CD4-positive, alpha-beta T cell treated with Interferon alpha-2 for 1 hour (primary cell): ENCODE data around the gene ADNP2.
"Not testable (repeated sequence)": the region's sequence is repeated elsewhere in the genome, so short reads cannot be mapped to it uniquely, and the experiment has no call there.

Experiments
- DNase-seq, 2 donors: peaks; one replicate each; pipeline ENCODE4 v3.0.0-alpha.2; 2020 to 2022

The ADNP2 gene

DNA sequence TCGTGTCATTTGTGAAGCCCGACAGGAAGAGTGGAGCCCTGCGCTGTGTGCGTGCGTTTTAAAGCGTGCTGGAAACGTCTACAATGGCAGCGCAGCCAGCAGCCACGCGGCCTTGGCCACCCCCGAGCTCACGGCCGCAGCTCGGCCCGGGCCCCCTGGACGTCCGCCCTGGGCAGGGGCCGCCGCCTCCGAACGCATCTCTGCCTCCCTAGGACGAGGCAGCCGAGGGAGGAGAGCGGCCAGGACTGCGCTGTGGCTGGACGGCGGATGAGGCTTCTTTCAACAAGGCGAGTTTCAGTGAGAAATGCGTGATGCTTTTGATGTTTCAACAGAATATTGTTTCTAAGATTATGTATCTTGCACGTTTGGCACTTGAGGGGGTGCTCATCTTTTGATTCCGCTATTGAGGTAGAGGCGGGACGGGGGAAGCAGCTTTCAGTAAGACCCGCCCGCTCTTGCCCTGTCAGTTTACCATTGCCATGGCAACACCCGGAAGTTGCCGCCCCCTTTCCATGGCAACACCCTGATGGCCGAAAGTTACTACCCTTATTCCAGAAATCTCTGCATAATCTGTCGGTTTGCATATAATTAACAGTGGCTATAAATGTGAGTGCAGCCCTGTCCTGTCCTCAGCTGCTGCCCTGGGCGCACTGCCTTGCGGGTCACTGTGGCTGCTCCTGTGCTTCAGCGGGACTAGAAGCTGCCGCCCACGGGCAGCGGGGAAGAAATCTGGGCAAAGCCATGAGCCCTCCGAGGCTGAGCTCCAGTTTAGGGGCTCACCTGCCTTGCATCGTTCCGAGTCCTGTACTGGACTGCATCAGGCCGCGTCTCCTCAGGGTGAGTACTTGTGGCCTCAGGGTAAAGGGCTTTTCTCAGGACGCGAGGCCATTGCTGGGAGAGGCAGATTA, 38.6 kb downstream of the ADNP2 start:
- DNase-seq: peak; percentile 79 to 83

DNA sequence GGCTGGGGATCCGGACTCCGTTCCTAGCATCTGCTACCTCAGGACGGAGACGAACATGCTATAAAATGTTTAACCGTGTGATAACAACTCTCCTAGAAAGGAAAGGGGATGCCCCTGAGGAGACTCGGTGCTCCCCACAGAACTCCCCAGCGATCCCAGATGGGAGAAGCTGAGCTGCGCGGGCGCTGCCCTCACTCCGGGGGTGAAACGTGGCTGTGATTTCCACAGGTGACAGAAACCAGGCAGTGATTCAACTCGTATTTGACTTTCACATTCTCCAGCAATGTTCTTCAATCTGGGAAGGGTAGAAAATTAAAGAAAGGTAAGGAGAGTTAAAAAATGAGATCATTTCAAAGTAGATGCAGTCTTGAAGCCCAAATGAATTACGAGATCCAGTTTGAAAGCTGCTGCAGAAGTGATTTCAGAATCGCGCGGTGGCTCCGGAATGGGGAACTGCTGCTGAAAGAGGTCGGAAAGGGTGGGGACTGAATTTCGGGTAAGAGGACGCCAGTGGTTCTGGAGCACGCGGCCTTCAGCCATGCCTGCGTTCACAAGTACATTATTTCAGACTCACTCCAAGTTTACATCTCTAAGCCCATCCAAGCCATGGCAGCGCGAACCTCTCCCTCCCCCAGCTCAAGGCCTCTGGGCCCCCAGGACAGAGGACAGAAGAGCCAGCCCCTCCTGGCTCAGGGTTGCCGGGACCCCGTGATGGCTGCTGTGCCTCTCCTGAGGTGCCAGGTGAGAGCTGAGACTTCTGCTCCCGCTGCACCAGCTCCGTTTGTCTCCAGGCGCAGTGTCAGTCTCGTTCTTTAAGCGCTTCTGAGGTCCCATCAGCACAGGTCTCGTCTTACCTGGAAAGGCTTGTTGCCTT, 39.5 kb downstream of the ADNP2 start:
- DNase-seq: peak in 1 of 2 donors; percentile 16

DNA sequence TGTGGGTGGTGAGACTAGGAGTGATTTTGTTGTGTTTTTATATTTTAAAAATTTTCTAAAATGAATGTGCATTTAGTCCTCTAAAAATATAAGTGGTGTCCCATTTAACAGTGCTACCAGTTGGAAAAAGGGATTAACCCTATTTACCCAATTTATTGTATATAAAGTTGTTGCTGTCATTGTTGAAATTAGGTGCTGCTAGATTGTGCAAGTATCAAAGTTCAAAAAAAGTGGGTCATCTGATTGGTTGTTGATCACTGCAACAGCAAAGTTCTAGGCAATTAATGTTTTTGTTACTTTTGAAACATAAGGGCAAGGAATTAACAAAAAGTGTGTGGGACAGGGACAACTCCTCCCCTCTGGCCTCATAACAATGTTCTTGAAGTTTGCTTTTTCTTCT, 40.6 kb downstream of the ADNP2 start:
- no peak for DNase-seq

DNA sequence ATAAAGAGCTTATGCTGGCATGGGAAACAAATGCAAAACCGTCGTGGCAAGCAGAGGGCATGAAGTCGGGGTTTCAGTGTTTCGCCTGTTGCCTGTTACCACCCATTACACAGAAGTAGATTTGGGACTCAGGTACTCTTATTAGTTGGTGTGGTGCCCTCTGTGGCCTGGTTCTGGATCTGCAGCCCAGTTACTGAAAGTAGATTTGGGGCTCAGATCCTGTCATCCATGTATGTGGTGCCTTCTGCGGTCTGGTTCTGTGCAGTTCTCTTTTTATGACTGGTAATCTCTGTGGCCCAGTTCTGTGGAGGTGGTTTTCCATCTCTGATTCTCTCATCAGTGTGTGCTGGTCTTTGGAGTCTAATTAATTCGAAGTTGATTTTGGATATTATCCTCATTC, 45.2 kb downstream of the ADNP2 start:
- peak in 1 of 2 donors; percentile 47 for DNase-seq

DNA sequence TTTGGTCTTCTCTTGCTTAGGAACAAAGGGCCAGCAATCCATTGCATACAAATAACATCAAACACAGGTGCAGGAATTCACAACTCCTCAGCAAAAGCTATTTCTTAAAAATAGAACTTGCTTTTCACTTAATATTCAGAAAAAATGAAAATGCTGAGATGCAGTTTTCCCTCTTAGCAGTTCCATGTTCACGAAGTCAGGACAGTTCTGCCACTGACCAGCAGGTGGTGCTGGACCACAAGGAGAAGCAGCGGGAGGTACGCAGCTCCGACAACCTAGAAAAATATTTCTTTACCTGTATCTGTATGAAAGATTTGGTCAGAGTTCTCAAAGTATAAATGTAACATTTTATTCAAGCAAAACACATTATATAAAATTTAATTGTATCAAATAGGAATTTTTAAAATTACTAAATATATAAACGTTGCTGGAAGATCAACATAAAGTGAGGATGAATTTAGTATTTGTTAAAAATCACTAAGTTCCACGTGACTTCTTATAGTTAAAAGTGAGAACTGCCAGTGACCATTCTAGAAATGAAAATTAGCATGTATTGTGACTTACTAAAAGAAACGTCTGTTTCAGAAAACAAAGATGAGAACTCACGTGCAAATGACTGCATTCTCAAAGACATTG, 48.8 kb downstream of the ADNP2 start:
- DNase-seq: peak; percentile 61 to 76

DNA sequence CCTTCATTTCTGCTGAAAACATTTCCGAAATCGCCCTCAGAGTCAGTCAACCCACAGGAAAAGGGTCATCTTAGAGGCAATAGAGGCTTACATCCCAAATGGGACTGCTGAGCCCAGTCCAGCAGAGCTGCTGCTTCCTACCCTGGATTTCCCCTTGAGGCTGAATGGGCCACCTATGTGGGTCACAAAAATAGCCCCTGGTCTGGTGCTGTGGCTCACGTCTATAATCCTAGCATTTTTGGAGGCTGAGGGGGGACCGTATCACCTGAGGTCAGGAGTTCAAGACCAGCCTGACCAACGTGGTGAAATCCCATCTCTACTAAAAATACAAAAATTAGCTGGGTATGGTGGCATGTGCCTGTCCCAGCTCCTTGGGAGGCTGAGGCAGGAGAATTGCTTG, 49.3 kb downstream of the ADNP2 start:
- no peak for DNase-seq

DNA sequence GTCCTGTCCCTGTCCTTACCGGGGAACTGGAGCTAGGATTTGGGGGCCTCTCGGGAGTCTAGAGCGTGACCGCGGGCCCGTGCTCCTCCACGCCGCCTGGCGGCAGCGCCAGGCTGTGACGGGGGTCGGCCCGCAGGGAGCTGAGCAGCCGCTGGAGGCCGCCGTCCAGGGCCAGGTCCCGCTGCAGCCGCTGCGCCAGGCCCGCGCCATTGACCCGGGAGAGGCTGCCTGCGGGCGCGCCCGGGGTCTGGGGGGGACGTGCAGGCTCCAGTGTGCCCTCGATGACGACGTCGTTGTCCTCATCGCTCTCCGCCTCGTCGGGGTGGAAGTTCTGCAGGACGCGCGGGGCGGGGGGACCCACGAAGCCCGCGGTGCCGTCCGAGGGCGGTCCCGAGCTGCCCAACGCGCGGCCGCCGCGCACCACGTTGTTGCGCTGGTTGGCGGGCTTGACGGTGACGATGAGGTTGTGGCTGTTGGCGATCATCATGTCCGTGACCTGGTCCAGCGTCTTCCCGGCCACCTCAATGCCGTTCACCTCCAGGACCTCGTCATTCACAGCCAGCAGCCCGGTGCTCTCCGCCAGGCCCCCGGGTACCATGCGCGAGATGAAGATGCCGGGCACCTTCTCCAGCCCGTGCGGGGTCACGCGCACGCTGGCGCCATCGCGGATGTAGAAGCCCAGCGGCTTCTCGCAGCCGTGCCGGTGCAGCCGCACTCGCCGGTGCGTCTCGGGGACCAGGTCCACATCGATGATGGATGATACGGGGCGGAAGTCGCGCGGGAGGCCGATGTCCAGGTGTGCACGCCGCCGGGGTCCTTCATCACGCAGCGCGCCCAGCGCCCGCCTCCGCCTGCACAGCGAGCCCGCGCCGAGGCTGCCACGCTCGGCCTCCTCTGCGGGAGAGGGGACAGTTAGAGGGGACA, 50.9 kb downstream of the ADNP2 start:
- peak; percentile 33 to 45 for DNase-seq

DNA sequence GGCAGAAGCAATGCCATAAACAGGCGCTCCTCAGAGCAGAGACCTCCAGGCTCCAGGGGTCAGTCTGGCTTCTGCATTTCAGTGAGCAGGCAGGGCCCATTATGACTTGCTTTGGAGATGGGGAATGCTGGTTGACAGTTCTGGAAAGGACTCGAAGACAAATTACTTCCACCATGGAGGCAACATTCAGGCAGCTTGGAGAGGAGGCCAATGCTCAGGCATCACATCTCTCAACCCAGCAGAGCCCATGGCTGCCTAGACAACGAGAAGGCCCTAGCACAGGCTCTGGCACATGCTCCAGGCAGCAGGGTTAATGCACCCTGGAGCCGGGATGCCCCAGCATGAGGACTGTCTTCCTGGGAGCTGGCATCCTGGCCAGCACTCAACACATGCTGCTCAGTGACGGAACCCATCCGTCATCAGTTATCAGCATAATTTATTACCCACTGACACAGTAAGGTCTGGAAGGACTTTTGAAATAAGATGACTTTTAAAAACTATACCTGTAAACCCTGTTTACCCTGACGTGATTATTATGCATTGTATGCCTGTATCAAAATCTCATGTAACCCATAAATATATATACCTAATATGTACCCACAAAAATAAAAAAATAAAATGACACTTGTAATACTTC, 52.8 kb downstream of the ADNP2 start:
- DNase-seq: no peak

DNA sequence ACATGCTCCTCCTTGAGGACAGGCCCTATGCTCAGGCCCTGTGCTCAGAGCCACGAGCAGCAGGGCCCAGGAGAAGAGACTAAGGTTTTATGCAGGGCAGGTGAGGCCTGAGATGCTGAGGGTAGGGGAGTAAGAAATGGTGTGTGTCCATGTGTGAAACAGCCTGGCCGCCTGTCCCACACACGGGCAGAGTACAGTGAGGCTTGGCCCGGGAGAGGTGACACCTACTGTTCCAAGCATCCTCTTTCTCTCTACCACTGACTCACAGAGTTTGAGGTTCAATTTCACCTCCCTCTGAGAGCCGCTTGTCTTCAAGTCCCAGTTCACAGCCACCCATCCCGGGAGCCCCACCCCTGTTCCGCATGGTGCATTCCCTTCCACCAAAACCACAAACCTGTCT, 54.1 kb downstream of the ADNP2 start:
- no peak for DNase-seq

DNA sequence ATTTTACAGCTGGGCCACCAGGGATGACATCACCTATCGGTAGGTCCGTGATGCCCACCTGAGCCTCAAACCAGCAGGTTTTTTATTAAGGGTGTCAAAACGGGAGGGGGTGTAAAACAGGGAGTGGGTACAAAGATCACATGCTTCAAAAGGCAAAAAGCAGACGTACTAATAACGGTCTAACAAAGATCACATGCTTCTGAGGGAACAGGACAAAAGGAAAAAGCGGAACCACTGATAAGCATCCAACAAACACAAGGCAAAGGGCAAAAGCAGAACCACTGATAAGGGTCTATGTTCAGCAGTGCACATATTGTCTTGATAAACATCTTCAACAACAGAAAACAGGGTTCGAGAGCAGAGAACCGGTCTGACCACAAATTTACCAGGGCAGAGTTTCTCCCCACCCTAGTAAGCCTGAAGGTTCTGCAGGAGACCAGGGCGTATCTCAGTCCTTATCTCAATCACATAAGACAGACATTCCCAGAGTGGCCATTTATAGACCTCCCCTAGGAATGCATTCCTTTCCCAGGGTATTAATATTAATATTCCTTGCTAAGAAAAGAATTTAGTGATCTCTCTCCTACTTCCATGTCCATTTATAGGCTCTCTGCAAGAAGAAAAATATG, 55.8 kb downstream of the ADNP2 start:
- not testable (repeated sequence) for DNase-seq

DNA sequence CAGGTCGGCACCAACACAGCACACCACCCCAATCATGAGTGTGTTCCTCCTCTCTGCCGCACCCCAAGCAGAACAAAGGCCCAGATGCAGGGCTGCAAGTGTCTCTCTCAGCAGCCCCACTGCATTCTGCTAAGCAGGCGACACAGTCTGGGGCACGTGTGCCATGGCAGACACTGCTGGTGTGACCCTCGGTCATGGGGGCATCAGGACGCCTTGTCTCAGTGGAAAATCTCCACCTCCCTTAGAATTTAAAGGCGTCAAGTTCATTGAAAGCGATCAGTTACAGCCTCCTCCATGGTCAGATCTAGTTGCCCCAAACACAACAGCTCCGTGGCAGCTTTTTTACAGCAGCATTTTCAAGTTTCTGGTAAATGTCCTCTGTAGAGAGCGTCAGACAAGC, 57.2 kb downstream of the ADNP2 start:
- no peak for DNase-seq

DNA sequence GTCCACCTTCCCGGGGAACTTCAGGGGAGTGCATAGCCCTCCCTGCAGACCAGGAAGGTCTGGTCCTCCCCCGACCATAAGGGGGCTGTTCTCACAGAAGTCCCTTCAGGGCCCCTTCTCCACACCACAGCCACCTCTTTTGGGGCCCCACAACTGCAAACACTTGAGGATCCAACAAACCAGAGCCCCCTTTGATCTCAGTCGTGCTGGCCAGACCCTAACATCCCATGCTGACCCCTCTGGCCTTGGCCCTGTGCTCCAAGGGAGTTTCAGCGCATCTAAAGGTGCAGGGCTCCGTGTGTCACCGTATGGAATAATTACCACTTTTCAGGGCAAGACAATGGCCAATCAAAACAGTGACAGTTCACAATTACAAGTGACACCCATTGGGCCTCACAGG, 57.7 kb downstream of the ADNP2 start:
- no peak for DNase-seq

DNA sequence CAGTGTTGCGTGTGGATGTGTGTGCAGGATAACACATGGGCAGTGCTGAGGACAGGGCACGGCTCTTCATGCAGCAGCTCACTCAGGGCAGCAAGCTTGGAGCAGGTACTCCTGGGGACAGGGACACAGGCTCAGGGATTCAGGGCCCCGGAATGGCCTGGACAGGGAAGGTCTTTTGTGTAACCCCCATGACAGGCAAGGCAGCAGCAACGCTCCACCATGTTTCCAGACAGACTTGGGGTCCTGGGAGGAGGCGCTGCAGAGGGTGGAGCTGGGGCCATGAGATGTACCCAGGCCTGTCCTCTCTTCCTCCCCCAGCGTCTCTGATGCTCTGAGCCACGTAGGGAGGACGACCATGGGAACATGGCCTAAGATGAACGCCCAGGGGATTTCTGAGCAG, 58.3 kb downstream of the ADNP2 start:
- DNase-seq: no peak

DNA sequence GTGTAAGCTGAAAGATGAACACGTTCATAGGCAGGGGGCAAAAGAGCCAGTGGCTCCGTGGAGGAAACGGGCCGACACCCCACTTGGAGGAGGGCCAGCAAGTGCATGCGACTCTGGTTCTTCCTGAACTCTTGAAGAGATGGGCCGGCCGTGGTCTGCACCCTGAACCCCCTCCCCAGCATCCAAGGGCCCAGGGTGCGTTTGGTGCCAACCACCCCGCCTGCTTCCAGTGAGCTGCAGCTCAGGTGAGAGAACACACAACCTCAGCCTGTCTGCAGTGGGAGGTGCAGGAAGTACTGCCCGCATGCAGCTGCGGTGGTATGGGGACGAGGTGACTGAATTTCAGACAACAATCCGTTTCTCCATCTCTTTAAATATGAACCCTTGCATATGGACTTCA, 58.9 kb downstream of the ADNP2 start:
- no peak for DNase-seq

DNA sequence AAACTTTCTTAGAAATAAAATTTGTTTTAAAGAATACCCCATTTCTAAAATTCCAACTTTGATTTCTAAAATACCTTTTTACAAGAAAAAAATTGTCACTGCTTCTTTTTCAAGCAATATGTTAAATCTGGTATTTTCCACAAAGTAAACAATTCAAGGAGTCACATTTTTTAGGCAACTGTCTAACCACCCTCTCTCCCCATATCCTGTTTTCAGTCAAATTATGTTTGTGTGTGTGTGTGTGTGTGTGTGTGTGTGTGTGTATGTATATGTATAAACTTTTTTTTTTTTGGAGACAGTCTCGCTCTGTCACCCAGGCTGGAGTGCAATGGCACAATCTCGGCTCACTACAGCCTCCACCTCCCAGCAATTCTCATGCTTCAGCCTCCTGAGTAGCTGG, 59.3 kb downstream of the ADNP2 start:
- no peak for DNase-seq

DNA sequence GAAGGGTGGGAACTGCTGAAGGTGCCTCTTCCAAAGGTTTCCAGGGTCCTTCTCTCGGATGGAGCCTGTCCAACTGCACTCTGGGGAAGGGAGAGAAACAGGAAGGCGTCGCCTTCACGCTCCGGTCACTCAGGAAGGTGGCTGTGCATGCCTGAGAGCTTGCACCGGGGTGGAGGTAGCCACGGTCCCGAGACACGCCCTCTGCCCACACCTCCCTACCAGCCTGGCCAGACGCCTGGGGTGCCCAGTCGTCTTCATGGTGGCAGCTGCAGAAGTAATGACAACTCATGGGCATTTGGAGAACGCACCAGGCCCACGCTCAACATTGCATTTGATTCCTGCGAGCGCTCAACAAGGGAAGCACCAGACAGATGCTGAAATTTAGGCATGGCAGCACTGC, 59.9 kb downstream of the ADNP2 start:
- no peak for DNase-seq

DNA sequence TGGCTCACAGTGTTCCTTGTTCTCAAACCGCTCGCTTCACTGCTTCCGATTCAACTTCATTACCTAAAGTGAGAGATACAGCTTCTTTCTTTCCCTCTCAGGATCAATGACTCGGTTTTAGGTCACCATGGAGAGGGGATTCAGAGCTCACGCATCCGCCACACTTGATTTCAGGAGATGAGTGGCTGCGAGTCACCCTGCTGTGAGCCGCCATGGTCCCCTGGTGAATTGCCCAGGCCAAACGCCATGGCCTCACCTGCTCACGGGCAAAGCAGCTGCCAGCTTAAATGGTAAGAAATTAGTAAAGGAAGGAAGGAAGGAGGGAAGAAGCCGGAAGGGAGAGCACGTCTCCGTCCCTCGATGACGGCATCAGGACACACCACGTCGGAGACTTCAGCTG, 60.5 kb downstream of the ADNP2 start:
- DNase-seq: no peak

DNA sequence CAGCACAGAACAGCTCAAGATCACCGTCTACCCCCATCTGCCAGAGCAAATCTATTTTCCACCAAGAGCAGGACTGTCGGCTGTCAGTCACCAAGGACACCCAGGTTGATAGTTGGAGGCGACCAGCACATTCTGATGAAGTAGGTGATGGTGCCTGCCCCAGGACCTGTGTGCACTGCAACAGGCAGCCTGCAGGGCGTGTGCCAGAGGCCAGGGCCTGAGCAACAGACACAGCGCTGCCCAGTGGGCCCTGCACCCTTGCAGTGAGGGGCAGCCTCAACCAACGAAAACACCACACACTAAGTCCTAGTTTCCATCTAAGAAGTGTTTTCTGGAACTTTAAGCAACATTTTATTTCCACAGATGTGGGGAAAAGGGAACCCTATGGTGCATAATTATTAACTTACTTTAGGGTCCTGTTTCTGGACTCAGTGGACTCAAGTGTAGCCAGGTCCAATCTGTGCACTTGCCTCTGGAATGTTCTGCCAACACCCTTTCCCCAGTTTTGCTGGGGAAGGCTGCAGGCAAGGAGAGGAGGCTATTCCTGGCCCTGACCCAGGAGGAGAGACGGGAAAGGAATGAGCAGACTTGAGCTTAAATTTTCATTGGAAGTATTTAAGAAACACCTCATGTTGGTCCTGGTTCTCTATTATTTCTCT, 61.5 kb downstream of the ADNP2 start:
- no peak for DNase-seq

DNA sequence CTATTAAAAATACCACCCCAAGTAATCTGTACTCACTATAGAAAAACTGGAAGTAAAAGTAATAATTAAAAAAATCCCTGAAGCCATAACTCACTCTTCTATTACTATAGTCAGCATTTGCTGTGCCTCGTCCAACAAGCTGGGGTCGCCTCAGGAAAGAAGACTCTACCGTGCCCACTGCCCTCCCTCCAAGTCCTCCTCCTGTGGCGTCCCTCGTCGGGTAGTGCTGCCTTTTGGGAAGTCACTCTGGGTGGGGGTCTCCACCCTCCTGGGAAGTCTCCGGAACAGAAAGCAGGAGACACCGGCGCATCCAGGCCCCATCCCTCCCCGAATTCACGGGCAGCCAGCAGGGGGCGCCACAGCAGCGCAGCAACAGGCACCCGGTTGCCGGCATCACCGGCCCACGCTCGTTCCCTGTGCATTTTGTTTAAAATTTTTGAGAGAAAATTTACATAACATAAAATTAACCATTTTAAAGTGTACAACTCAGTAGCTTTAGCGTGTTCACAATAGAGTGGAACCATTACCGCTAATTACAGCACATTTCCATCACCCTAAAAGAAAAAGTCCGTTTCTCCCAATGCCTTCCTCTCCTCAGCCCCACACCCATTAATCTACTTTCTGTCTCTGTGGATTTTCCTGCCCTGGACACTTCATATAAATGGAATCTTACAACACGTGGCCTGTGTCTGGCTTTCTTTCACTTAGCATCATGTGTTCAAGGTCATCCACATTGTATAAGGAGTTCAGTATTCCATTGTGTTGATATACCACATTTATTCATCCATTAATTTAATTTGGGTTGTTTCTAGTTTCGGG, 62.2 kb downstream of the ADNP2 start:
- peak; percentile 11 to 55 for DNase-seq

DNA sequence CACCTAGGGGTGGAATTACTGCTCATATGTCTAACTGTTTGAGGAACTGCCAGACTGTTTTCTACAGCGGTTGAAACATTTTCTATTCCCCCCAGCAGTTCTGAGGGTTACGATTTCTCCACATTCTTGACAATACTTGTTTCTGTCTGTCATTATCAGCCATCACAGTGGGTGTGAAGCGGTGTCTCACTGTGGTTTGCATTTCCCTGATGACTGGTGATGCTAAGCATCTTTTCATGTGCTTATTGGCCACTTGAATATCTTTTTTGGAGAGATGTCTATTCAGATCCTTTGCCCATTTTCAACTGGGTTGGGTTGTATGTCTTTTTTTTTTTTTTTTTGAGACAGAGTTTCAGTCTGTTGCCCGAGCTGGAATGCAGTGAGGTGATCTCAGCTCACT, 63.0 kb downstream of the ADNP2 start:
- peak in 1 of 2 donors; percentile 51 for DNase-seq
